ENCODE results near the gene TPT1. TPM values are rescaled to one million over a fixed set of nuclear protein-coding genes. Genes with fewer than 3 reads are reported as not detected.

TPT1 gene
- total and polyA plus RNA-seq, 9 of the 15 experiments (the other 6 are each of a cell fraction or from before 2014, with no cell fraction given) = 602 to 2,508 (median 1,784) TPM

DNA sequence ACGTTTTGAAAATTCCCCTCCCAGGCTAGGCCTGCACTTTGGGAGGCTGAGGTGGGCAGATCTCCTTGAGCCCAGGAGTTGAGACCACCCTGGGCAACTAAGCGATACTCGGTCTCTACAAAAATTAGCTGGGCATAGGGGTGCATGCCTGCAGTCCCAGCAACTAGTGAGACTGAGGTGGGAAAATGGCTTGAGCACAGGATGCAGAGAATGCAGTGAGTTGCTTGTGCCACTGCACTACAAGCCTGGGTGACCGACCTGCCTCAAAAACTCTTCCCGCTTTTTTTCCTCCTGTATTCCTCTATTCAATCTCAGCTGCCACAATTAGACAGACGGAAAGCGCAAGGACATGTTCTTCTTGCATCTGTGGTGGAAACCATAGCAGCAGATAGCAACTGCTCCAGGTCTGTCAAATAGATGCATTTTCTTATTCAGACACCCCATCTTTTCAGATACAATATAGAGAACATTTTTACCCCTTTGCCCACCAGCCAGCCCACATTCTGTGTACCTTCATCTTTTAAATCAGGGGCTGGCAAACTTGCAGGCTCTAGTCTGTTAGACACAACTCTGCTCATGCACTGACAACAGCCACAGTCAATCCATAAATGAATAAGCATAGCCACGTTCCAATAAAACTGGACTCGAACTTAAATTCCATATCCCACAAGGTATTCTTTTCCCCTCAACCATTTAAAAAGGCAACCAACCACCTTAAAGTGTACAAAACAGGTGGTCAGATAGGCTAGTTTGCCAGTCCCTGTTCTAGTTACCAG lies 4.8 kb downstream of the TPT1 start:
- 86% methylated on average over 7 of the region's 9 CpGs for WGBS (ENCODE audit: insufficient coverage, low coverage, missing lambda C conversion rate)
- CTCF ChIA-PET (ENCODE audit: low intra/inter-chr PET ratio) = no interaction called here
- H3K4me3 ChIP-seq = no peak overlapping the region
- no peak overlapping the region for H3K9ac ChIP-seq (ENCODE audit: insufficient read depth in 1 of 2, low read depth in 2 of 2, low read length in 2 of 2)
- no TSS peak for BruUV-seq (replicated peaks)
- no peak overlapping the region for H3K4me2 ChIP-seq (ENCODE audit: insufficient read depth, low read length)
- in situ Hi-C loops (cut with MboI) (no loop called here), intact Hi-C loops (cut with micrococcal nuclease) (no loop called here)
- peaks cover 3 to 13% of the 10 kb centered on the region in 2 experiments for H3K4me1 ChIP-seq (replicated peaks in 1 of 2; ENCODE audit: control insufficient read depth in 2 of 2, insufficient read depth in 2 of 2, low read length in 2 of 2)
- no peaks in the 10 kb centered on the region for H3K9me1 ChIP-seq (ENCODE audit: control insufficient read depth, insufficient read depth, low read length)
- no peak for ATAC-seq
- H3K36me3 ChIP-seq (ENCODE audit: control insufficient read depth, insufficient read depth, low read length) = peaks cover 62% of the 10 kb centered on the region
- no peaks in the 10 kb centered on the region for H3K27me3 ChIP-seq (ENCODE audit: control insufficient read depth in 2 of 2, insufficient read depth in 2 of 2, low read length in 2 of 2)
- no peaks in the 10 kb centered on the region for H3K9me3 ChIP-seq (replicated peaks; ENCODE audit: control insufficient read depth, insufficient read depth, low read depth, low read length)
- no peak overlapping the region for H3K27ac ChIP-seq (ENCODE audit: extremely low read depth, low read depth, low read length)
- H4K20me1 ChIP-seq (replicated peaks; ENCODE audit: control insufficient read depth, insufficient read depth, low read length) = peaks cover 51% of the 10 kb centered on the region
- no peak for FAIRE-seq
- POLR2A ChIA-PET = interaction anchor here (0.6 to 1.5 kb wide), 4 partner anchors 10 to 91 kb away, joined by 3 to 4 read pairs (median 3); no protein-coding TSS in a partner anchor
- DNase-seq (ENCODE audit: extremely low read depth in 1 of 4, low spot score in 3 of 4) = no peak
- H2AFZ ChIP-seq (ENCODE audit: low read depth, low read length) = no peak overlapping the region
- TF ChIP-seq POLR2AphosphoS2 (IDR thresholded peaks at IDR 0.05; ENCODE audit: low read length) (peak; percentile 34; the same call in 1 of the 2 replicates), SIRT6 (IDR thresholded peaks at IDR 0.05; ENCODE audit: low read depth, low read length) (peak; percentile 72), ZNF239 (CRISPR knock-in tag; IDR thresholded peaks at IDR 0.05) (no peak), POLR2AphosphoS5 (IDR thresholded peaks at IDR 0.05; ENCODE audit: control insufficient read depth, insufficient read depth, low read depth, low read length) (0 out of 2 replicates have a peak, but pooled peaks have one; percentile 31), MEIS2 (IDR thresholded peaks at IDR 0.05; ENCODE audit: partially characterized antibody) (no peak), KAT8 (IDR thresholded peaks at IDR 0.05; ENCODE audit: low read depth) (no peak), POLR2A (conservative IDR thresholded peaks at IDR 0.05) (0 out of 2 replicates have a peak, but pooled peaks have one; percentile 14), POLR2B (IDR thresholded peaks at IDR 0.05; ENCODE audit: low read depth, partially characterized antibody) (peak; percentile 10), MBD2 (IDR thresholded peaks at IDR 0.05; ENCODE audit: borderline replicate concordance, low read depth) (no peak), SUPT5H (IDR thresholded peaks at IDR 0.05) (peak; percentile 12; the same call in 1 of the 2 replicates)
- TF ChIP-seq, protein P1, sequence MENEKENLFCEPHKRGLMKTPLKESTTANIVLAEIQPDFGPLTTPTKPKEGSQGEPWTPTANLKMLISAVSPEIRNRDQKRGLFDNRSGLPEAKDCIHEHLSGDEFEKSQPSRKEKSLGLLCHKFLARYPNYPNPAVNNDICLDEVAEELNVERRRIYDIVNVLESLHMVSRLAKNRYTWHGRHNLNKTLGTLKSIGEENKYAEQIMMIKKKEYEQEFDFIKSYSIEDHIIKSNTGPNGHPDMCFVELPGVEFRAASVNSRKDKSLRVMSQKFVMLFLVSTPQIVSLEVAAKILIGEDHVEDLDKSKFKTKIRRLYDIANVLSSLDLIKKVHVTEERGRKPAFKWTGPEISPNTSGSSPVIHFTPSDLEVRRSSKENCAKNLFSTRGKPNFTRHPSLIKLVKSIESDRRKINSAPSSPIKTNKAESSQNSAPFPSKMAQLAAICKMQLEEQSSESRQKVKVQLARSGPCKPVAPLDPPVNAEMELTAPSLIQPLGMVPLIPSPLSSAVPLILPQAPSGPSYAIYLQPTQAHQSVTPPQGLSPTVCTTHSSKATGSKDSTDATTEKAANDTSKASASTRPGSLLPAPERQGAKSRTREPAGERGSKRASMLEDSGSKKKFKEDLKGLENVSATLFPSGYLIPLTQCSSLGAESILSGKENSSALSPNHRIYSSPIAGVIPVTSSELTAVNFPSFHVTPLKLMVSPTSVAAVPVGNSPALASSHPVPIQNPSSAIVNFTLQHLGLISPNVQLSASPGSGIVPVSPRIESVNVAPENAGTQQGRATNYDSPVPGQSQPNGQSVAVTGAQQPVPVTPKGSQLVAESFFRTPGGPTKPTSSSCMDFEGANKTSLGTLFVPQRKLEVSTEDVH (IDR thresholded peaks at IDR 0.05; ENCODE audit: low read depth, partially characterized antibody) = peak; percentile 22
- H3K79me2 ChIP-seq (ENCODE audit: control insufficient read depth, insufficient read depth, low read length) = peaks cover 53% of the 10 kb centered on the region
